GM18873 (cell line): ENCODE data around the gene FHL2.

Experiments used
- ATAC-seq: cut with Tn5 transposase; IDR thresholded peaks from one replicate; pipeline ENCODE4 v1.9.1; 2021; ENCODE audit warnings: mild to moderate bottlenecking, moderate library complexity, moderate number of reproducible peaks; ENCODE audit not compliant: unreplicated experiment, low FRiP score

FHL2 gene

DNA sequence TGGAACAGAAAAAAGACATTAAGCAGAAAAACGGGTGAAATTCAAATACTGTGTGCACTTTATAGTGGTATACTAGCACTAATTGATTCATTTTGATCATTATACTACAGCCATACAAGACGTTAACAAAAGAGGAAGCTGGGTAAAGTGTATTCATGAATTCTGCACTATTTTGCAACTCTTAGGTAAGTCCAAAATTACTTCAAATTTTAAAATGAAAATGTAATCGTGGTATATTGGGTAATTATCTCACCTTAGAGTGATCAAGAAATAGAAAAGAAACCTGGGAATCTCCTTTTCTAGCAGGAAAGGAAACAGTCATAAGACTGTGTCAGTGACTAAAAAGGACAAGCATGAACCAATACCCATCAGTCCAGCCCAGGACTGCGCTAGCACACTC is 74.8 kb downstream of the FHL2 start:
- ATAC-seq, result no peak

DNA sequence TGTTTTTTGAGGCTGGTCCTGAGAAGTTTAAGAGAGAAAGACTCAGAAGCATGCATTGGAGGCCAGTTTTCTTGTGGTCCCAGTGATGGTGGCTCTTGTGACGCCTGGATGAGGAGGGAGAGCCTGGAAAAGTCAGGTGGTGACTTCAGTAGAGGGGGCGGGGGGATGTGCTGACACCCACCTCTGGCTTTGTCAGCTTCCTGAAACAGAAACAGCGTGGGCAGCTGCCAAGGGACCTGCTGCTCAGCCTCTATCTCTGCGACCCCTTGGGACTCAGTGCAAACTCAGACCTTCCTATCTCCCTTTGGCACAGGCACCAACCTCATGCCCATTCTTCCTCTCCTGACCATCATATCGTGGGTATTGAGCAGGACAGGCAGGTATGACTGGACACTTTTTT is 75.7 kb downstream of the FHL2 start:
- ATAC-seq, result no peak

- no peak for ATAC-seq
These were observed 76.8 kb downstream of the FHL2 start for GRCh38 chr2:105321875-105322646.

- no peak for ATAC-seq
These were observed 78.1 kb downstream of the FHL2 start for GRCh38 chr2:105320651-105321215.

DNA sequence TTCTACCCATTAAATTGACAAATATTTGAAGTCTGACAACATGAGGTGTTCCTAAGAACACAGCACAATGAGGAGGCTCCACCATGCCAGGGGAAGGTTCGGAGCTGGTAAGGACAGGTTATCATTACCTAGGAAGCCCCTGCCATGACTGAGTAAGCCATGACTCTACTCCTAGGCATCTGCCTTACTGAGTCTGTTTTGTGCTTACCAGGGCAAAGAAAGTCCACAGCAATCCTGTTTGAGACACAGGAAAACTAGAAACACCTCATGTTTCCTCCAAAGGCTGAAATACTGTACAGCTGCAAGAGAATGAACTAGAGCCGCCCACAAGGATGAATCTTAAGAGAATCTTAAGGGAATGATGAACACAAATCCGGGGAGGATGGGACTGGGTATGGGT is 80.9 kb downstream of the FHL2 start:
- ATAC-seq, result no peak

GRCh38 chr2:105315314-105315713 is 83.5 kb downstream of the FHL2 start:
- peak; percentile 66 for ATAC-seq

DNA sequence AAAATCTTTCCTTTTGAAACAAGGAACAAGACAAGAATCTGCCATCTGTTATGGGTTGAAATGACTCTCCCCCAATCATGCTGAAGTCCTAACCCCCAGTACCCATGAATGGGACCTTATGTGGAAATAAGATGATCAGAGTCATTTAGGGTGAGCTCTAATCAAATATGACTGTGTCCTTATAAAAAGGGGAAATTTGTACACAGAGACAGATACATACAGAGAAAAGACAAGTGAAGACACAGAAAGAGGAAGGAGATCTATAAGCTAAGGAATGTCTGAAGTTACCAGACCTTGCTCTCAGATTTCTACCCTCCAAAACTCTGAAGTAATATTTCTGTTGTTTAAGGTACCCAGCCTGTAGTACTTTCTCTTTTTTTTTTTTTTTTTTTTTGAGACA is 85.0 kb downstream of the FHL2 start:
- ATAC-seq, result no peak
